ENCODE results near the gene FARP1.

FARP1 gene

DNA sequence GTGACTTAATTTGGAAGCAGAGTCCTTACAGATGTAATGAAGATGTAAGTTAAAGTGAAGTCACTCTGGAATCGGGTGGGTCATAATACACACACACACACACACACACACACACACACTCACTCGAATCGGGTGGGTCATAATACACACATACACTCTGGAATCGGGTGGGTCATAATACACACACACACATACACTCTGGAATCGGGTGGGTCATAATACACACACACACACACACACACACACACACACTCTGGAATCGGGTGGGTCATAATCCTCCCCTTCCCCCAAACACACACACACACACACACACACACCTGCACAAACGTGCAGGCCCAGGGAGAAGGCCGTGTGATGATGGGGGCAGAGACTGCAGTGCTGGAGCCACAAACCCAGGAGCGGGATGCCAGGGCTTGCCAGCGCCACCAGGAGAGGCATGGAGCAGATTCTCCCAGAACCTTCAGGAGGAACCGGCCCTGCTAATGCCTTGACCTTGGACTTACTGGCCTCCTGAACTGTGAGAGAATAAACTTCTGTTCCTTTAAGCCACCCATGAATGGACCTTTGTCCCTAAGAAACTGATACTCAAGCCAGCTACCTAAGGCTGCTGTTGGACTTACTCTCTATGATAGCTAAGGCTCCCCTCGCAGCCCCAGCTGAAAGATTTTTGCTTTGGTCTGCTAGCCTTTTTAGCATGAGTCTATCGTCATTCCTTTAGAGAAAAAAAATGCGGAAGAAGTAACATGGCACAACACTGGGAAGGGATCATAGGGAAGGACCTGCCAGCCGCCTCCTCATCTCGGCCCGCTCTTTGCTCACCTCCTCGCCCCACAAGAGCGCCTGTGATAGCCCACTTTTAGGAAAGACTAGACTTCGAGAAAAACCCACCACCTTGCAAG, 170.4 kb downstream of the FARP1 start:
- no peak for DNase-seq

GRCh38 chr13:98313922-98314292, 171.0 kb downstream of the FARP1 start:
- DNase-seq: no peak

- DNase-seq: no peak
Observed at GRCh38 chr13:98315466-98315865, 172.6 kb downstream of the FARP1 start.

DNA sequence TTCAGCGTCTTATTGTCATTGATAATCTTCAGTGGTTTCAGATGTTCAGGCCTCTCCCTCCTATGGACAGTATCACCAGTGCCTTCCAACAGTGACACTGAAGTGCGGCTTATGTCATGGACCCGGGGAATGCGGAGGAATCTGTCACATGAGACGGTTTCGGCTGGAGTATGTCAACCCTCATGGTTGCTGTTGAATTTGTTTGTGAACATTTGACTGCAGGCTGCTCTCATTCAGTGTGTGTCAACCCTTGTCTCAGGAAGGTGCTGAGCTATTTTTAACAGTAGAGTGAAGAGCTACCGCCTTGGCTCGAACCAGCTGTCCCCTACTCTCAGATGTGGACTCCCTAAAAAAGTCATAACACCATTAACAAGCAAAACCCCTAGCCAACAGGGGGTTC, 173.0 kb downstream of the FARP1 start:
- DNase-seq: no peak

GRCh38 chr13:98317573-98318171, 174.8 kb downstream of the FARP1 start:
- DNase-seq: no peak

DNA sequence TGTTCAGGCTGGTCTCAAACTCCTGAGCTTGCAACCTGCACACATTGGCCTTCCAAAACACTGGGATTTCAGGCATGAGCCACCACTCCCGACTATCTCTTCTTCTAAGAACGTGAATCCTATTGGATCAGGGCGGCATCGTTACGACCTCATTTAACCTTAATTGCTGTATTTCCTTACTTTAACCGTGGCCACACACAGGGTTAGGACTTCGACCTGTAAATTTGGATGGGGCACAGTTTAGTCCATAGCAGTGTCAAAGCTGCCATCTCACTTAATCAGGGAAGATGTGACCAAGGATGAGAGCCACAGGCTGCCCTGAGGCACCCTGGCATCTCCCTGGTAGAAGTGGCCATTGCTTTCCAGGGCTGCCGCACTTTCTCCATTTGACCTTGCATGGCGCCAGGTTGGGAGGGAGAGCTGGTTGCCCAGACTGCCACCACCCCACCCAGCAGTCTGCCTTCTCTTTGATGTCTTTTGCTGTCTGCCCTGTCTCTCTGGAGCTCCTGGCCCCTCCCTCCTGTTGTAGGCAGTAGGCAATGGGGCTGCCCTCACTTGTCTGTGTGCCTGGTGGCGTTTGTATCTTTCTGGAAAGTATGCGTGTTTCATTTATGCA, 175.5 kb downstream of the FARP1 start:
- DNase-seq: no peak

- no peak for DNase-seq
Observed at GRCh38 chr13:98320561-98321105, 177.7 kb downstream of the FARP1 start.

DNA sequence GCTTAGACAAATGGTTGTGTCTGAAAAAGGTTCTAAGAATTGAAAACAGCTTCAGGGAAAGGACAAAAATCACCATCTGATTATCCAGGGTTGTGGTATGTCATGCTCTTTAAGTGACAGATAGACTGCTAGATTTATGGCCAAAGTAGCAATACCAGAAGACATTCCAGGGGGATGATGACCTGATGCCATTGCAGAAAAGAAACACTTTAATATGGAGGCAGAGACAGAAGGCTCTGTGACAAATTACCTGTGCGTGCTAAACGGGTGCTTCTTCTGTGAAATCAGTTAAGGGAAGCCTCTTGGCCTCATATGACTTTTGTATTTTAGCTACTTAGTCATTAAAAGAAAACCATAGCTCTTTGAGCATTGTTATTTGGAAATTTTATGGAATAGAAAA, 178.5 kb downstream of the FARP1 start:
- DNase-seq: no peak

DNA sequence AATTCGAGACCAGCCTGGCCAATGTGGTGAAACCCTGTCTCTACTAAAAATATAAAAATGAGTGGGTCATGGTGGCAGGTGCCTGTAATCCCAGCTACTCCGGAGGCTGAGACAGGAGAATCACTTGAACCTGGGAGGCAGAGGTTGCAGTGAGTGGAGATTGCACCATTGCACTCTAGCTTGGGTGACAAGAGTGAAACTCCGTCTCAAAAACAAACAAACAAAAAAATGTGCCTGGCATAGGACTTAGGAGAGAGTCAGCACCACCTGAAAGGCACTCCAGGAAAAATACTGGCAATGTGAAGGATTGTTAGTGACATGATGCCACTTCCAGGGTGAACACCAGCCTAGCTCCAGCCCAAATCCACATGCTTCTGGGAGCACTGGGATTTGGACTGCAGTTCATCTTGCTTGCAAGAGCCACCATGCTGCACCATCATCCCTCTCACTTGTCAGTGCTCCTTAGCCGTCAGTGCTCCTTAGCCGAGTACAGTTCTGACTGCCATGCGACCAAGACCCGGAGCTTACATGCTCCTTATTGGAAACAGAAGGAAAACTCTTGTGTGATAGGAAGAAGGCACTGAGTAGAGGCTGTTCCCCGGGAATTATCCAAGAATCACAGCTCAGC, 179.3 kb downstream of the FARP1 start:
- no peak for DNase-seq

DNA sequence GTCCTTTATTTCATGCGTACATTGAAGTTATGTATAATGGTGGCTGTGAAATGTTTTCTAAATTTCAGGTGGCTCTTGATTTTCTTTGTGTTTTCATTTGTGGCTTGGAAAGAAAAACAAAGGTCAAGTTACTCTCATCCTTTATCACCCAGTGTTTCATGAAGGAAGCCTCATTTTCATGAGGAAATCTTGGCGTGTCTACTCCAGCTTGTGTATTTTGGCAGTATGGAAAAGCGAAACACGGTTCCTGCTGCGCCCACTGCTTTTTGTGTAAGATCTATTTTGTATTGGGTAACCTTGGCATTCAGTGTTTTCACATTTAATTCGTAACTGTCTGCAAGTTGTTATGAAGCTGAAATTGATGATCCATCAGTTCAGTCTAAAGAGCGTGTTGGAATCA, 181.2 kb downstream of the FARP1 start:
- no peak for DNase-seq

GRCh38 chr13:98325724-98326123, 182.8 kb downstream of the FARP1 start:
- DNase-seq: no peak

DNA sequence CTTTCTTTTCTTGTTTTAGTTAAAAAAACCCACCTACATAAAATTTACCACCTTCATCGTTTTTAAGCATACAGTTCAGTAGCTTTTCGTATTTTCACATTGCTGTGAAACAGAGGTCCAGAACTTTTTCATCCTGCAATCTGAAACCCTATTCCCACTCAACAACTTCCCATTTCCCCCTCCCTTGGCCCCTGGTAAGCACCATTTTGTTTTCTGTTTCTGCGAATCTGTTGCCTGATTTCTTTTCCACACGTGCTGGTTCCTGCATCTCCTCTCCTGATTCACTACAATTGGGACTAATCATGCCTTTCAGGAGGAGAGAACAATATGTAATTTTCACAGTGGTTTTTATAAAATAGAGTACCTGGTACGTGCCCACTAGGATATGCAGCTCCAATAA, 183.4 kb downstream of the FARP1 start:
- no peak for DNase-seq

- DNase-seq: no peak
Observed at GRCh38 chr13:98327371-98328270, 184.7 kb downstream of the FARP1 start.

- no peak for DNase-seq
Observed at GRCh38 chr13:98328511-98328910, 185.6 kb downstream of the FARP1 start.

DNA sequence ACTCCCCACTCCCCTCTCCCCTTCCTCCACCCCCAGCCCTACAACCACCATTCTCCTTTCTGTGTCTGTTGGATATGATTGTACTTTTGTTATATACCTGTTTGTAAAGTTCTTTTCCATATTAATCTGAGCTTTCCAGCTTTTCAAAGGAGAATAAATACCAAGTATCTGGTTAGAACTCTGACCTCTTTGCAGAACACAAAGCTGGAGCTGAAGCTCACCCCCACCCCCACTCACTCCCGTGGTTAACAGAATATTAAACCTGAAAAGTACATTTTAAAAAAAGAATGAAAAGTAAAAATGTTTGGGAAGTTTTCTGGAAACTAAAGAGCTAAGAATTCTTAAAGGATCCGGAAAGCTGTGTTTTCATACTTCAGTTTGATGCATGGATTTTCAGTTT, 189.3 kb downstream of the FARP1 start:
- DNase-seq: no peak

- no peak for DNase-seq
Observed at GRCh38 chr13:98332691-98333090, 189.8 kb downstream of the FARP1 start.

- DNase-seq: no peak
Observed at GRCh38 chr13:98333486-98333885, 190.6 kb downstream of the FARP1 start.

DNA sequence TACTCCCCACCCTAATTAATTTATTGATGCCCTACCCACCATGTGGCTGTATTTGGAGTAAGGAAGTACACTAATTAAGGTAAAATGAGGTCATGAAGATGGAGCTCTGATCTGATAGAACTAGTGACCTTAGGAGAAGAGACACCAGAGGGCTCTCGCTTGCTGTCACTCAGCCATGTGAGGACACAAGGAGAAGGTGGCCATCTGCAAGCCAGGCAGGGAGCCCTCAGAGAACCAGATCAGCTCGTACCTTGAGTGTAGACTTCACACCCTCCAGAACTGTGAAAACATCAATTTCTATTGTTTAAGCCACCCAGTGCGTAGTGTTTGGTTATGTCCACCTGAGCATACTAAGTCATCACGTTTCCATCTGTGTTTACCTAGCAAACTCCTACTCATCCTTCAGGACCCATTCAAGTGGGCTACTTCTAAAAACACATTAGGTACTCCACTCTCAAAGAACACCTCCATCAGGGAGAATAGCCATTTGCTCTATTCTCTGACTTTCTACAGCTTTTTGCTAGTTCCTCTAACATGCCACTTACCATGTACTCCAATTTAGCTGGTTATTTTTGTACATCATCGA, 191.8 kb downstream of the FARP1 start:
- DNase-seq: no peak

GRCh38 chr13:98335721-98336120, 192.8 kb downstream of the FARP1 start:
- no peak for DNase-seq

GRCh38 chr13:98338310-98338709, 195.4 kb downstream of the FARP1 start:
- DNase-seq: no peak

DNA sequence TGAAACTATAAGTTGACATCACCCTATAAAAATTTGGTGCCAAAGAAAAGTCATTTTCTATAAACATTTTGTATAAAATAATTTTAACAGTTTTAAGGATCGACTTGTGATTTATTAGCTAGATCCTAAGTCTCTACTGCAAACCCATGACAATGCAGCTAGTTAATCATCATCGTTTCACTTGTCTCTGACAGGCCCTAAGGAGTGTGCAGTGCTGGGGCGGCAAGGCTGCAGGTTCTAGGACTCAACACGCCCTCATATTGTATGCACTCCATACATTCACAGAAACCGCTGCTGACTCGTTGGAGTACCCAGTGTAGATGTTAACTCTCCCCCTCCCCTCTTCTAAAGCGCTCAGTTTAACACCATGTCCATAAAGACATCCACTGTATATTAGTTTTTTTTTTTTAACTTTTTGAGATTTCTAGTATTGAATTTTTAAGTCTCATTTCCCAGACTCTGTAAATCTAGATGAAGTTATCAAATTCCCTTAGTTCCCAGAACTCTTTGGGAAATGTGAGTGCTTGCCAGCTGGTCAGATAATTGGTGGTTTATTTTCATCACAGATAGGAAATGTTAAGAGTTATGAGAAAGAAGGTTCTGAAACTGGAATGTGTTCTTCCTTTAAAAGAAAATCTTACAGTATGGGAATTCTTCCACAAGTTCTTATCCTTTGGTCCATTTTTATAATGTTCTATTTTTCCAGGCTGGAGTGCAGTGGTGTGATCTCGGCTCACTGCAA, 197.0 kb downstream of the FARP1 start:
- DNase-seq: no peak
